Anterior cingulate cortex (tissue), 58 donors: ENCODE data around the gene PTPA.

Experiments used
- DNase-seq, 58 donors: peaks; one replicate each; lab custom pipeline; 2025; lab: John Stamatoyannopoulos, UW

The PTPA gene

GRCh38 chr9:129173296-129174101 lies 62.3 kb downstream of the PTPA start:
- peak in 1 of 58 donors; percentile 60 for DNase-seq

GRCh38 chr9:129174102-129174723 lies 63.0 kb downstream of the PTPA start:
- peak; percentile 16 to 91 (median 76) for DNase-seq

DNA sequence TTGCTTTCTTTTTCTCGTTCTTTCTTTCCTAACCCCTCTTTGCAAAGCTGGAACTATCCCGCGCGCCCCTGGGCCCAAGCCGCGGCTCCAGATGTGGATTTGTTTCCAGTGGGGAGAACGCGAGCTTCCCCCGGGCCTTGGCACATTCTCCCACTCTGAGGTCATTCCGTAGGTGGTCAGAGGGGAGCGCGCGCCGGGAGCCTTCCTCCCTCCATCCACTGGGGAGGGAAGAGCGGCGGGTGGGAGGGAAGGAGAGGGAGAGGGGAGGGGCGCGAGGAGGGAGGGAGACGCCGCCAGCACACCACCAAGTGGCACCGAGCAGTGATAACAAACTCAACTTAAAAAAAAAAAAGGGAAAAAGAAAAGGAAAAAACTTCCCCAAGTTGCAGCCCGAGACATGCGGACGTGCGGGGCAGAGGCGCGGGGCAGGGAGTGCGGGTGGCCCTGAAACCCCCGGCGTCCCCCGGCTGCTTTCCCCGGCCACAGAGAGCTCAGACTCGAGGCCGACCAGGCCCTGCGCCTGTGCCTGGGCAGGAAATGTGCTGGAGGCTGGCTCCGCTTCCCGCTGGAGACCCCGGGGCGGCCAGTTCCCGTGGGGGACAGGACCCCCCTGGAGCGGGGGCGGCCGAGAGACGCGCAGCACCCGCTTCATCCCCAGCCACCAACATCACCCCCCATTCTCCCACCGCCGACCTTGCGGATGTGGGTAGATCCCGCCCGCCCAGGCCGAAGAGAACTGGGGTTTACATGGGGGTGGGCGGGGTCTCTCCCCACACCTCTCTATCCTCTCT lies 63.7 kb downstream of the PTPA start:
- DNase-seq, result peak in 54 of 58 donors; percentile 17 to 79 (median 58)

DNA sequence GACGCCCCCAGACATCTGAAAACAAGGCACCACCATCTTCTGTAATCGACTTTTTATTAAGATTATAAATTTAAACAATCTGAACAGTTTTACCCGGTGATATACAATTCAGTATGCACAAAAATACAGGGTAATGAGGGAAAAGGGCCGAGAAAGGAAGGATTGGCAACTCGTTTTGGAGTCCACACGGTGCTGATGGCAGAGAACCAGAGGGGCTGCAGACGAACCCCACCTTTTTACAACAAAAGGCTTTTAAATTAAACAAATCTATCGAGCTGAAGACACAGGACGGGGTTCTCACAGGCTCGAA lies 64.3 kb downstream of the PTPA start:
- no peak for DNase-seq

GRCh38 chr9:129175825-129176633 lies 64.8 kb downstream of the PTPA start:
- peak in 56 of 58 donors; percentile 24 to 83 (median 62) for DNase-seq

DNA sequence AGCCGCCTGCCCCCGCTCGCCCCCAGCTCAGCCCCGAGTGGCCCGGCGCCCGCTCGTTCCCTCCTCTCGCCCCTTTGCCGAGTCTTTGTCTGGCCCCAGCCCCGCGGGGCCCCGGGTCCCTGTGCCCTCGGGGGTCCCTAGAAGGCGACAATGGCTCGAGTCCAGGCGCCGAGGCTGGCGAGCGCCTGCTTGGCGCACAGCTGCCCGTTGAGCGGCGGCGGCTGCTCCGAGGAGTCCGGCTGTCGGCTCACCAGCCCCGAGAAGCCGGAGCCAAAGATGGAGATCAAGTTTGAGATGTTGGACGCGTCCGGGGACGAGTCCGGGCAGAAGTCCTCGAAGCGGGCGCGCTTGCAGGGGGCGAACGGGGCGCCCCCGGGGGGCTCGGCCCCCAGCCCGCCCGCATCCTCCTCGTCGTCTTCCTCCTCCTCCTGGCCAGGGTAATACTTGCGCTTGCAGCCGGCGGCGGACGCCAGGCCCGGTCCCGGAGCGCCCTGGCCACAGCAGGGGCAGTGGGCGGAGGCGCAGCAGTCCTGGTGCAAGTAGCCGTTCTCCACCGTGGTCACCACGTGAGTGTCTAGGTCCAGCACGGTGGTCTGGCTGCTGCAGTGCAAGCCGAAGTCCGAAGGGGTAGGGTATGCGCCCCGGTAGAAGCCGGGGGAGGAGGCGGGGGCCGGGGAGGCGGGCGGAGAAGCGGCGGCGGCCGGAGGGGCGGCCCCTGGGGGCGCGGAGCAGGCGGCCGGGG lies 65.7 kb downstream of the PTPA start:
- DNase-seq, result peak in 23 of 58 donors; percentile 8 to 69 (median 39)

DNA sequence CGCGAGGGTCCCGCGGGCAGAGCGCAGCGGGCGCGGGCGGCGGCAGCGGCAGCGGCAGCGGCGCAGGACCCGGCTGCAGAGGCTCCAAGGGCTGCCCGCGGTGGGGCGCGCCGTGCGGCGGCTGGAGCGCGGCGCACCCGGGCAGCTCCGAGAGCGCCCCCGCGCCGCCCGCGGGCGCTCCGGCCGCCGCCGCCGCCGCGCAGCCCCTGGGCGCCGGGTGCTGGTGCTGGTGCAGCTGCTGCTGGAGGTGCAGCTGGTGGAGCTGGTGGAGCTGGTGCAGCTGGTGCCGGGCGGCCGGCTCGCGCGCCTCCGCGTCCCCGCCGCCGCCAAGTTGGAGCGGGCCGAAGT lies 66.2 kb downstream of the PTPA start:
- DNase-seq, result peak in 8 of 58 donors; percentile 17 to 67 (median 51)

GRCh38 chr9:129177791-129178567 lies 66.8 kb downstream of the PTPA start, which contains the start of gene IER5L:
IER5L (minus strand) TSS chr9:129178261; CDS start chr9:129178052, 209 bp downstream.
- DNase-seq, result peak; percentile 41 to 98 (median 93)

- no peak for DNase-seq
Observed at GRCh38 chr9:129178568-129179382, 67.6 kb downstream of the PTPA start.

DNA sequence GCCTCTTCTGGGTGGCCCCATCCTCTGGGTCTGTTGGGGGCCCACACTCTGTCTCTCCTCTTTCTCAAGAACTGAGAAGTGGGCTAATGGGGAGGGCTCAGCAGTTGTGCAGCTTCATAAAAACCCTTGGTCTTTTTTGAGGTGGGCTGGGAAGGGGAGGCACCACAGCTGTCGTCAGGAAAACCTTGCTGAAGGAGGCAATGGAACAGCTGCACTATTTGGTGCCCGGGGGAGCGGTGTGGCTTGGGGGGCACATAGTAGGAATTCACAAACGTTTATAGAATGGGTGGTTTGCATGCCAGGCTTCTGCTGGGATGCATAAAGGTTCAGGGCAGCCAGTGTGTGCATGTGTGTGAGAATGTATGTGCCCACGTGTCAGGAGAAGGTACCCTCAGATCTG lies 70.0 kb downstream of the PTPA start:
- no peak for DNase-seq

DNA sequence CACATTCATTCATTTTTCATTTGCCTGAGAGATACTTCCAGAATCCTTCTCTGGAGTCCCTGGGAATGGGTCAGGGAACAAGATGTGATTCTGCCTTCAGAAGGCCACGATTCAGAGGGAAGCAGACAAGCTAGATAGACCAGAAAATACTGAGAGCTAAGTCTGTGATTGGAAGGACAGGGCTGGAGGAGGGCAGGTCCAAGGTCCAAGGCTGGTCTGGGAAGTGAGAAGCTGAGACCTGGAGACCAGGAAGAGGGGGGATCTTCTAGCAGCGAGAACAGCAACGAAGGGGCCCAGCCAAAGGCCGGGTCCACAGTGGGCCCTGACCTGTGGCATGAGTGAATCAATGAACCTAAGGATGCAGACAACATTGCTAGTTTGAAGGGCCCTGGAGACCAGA lies 70.9 kb downstream of the PTPA start:
- DNase-seq, result no peak

GRCh38 chr9:129182625-129183494 lies 71.6 kb downstream of the PTPA start:
- DNase-seq, result no peak

DNA sequence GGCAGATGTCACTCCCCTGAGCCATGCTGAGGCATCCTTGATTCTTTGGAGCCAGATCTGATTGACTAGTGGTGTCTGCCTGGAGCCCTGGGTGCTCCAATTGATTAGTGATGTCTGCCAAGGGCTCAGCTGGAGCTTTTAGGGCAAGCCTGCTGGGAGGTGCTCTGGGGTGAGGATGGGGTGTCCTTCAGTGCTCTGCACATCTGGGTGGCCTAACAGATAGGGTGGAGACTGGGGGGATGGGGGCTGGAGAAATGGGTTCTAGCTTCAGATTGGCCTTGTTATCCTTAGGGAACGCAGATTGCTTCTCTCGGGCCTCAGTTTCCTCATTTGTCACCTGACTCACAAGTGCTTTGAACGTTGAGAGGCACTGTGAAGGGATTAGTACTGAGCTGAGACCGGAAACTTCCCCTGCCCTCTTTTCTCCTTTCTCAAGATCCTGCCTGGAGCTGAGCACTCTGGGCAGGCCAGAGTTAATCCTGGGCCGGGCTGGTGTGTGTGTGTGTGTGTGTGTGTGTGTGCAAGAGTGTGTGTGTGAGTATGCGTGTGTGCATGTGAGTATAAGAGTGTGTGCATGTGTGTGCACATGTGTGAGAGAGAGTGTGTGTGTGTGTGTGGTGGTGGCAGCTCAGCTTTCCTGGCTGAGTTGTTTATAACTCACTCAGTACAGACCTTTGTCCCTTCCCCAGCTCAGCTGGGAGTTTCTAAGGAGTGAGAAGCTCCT lies 72.4 kb downstream of the PTPA start:
- no peak for DNase-seq

- DNase-seq, result no peak
Observed at GRCh38 chr9:129184219-129184524, 73.0 kb downstream of the PTPA start.

GRCh38 chr9:129184596-129185122 lies 73.4 kb downstream of the PTPA start:
- no peak for DNase-seq

DNA sequence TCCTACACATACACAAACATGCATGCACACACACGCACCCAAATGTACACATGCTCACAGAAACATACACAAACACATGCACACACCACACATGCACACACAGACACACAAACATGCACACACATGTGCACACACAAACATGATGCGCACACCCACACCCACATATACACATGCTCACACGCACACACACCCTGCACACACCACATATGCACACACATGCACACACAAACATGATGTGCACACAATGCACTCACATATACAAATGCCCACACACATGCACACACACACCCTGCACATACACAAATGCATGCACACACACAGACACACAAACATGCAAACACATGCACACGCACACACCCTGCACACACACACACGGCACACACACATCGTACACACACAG lies 74.2 kb downstream of the PTPA start:
- DNase-seq, result no peak
